Mesenchymal stem cell (in vitro differentiated cells and primary cell): ENCODE data around the gene CLEC20A.

Source experiments
- DNase-seq: peaks from one replicate; pipeline ENCODE4 v3.0.0-alpha.2; 2013
- H2AFZ ChIP-seq: one replicate; pipeline ENCODE4 v1.6.1; 2013; ENCODE audit warnings: low read depth, mild to moderate bottlenecking, control low read depth, inconsistent platforms, low read length, moderate library complexity
- H2AK5ac ChIP-seq: 2 replicates; pipeline ENCODE4 v1.6.1; 2013; ENCODE audit warnings: low read length, moderate library complexity, mild to moderate bottlenecking, inconsistent platforms; ENCODE audit not compliant: severe bottlenecking
- H2BK120ac ChIP-seq: one replicate; pipeline ENCODE4 v1.6.1; 2013; ENCODE audit warnings: low read depth, mild to moderate bottlenecking, inconsistent platforms, low read length, moderate library complexity
- H2BK12ac ChIP-seq, 2 experiments: one replicate each; pipeline ENCODE4 v1.6.1; 2013; ENCODE audit warnings: inconsistent platforms in 2 of 2, low read length in 2 of 2, mild to moderate bottlenecking in 2 of 2, moderate library complexity in 2 of 2, control low read depth in 1 of 2
- H2BK15ac ChIP-seq: one replicate; pipeline ENCODE4 v1.6.1; 2013; ENCODE audit warnings: mild to moderate bottlenecking, low read depth, inconsistent platforms; ENCODE audit not compliant: poor library complexity, severe bottlenecking
- H2BK5ac ChIP-seq: 2 replicates; pipeline ENCODE4 v1.6.1; 2013; ENCODE audit warnings: low read depth, mild to moderate bottlenecking, low read length, control low read depth, inconsistent platforms; ENCODE audit not compliant: poor library complexity, severe bottlenecking
- H3K14ac ChIP-seq, 2 experiments: one replicate each; pipeline ENCODE4 v1.6.1; 2013; ENCODE audit warnings: inconsistent platforms in 2 of 2, low read length in 2 of 2, control low read depth in 1 of 2, mild to moderate bottlenecking in 1 of 2, moderate library complexity in 1 of 2
- H3K18ac ChIP-seq, 2 experiments: one replicate each; pipeline ENCODE4 v1.6.1; 2013; ENCODE audit warnings: inconsistent platforms in 2 of 2, low read length in 2 of 2, control low read depth in 1 of 2, low read depth in 1 of 2, mild to moderate bottlenecking in 1 of 2
- H3K23ac ChIP-seq, 2 experiments: one replicate each; pipeline ENCODE4 v1.6.1; 2013; ENCODE audit warnings: inconsistent platforms in 2 of 2, low read length in 2 of 2, mild to moderate bottlenecking in 2 of 2, moderate library complexity in 2 of 2, control low read depth in 1 of 2
- H3K27ac ChIP-seq: 2 replicates; pipeline ENCODE4 v1.5.1; 2013; ENCODE audit warnings: mild to moderate bottlenecking, moderate library complexity, low read length, control low read depth, inconsistent platforms; ENCODE audit not compliant: poor library complexity, severe bottlenecking
- H3K27me3 ChIP-seq, 2 experiments: 2 replicates each; pipeline versions ENCODE4 v1.6.1 to v1.7.0; 2013; ENCODE audit warnings: low read length in 2 of 2, mild to moderate bottlenecking in 2 of 2, moderate library complexity in 2 of 2, control low read depth in 1 of 2, inconsistent platforms in 1 of 2; ENCODE audit not compliant: control insufficient read depth in 1 of 2, insufficient read depth in 1 of 2
- H3K36me3 ChIP-seq, 2 experiments: 2 replicates each; pipeline versions ENCODE4 v1.6.1 to v1.7.0; 2013; ENCODE audit warnings: low read length in 2 of 2, control low read depth in 1 of 2, inconsistent platforms in 1 of 2, low read depth in 1 of 2, mild to moderate bottlenecking in 1 of 2; ENCODE audit not compliant: insufficient read depth in 2 of 2, control insufficient read depth in 1 of 2
- H3K4ac ChIP-seq, 2 experiments: one replicate each; pipeline ENCODE4 v1.6.1; 2013; ENCODE audit warnings: inconsistent platforms in 2 of 2, low read length in 2 of 2, mild to moderate bottlenecking in 2 of 2, moderate library complexity in 2 of 2, control low read depth in 1 of 2, low read depth in 1 of 2
- H3K4me1 ChIP-seq: 2 replicates; pipeline ENCODE4 v1.6.1; 2013; ENCODE audit warnings: low read depth, low read length, control low read depth; ENCODE audit not compliant: control insufficient read depth, insufficient read depth
- H3K4me2 ChIP-seq: 2 replicates; pipeline ENCODE4 v1.6.1; 2013; ENCODE audit warnings: low read length, mild to moderate bottlenecking, inconsistent platforms; ENCODE audit not compliant: poor library complexity, severe bottlenecking
- H3K4me3 ChIP-seq, 2 experiments: 2 replicates each; pipeline versions ENCODE4 v1.5.1 to v1.7.0; 2013; ENCODE audit warnings: low read length in 2 of 2, mild to moderate bottlenecking in 2 of 2, control low read depth in 1 of 2, low read depth in 1 of 2; ENCODE audit not compliant: insufficient read depth in 1 of 2
- H3K79me1 ChIP-seq: replicated peaks from 2 replicates; pipeline ENCODE4 v1.6.1; 2013; ENCODE audit warnings: mild to moderate bottlenecking, control low read depth, low read length, inconsistent platforms; ENCODE audit not compliant: poor library complexity, severe bottlenecking
- H3K9ac ChIP-seq: 2 replicates; pipeline ENCODE4 v1.7.0; 2013; ENCODE audit warnings: mild to moderate bottlenecking, low read length, moderate library complexity
- H3K9me3 ChIP-seq: 2 replicates; pipeline ENCODE4 v1.7.0; 2013; ENCODE audit warnings: mild to moderate bottlenecking, low read length; ENCODE audit not compliant: control insufficient read depth
- H4K8ac ChIP-seq: one replicate; pipeline ENCODE4 v1.6.1; 2013; ENCODE audit warnings: inconsistent platforms, mild to moderate bottlenecking, low read length, moderate library complexity
- H4K91ac ChIP-seq: one replicate; pipeline ENCODE4 v1.6.1; 2013; ENCODE audit warnings: mild to moderate bottlenecking, low read length, inconsistent platforms
- WGBS: methylation state at CpG from one replicate; pipeline ENCODE4 v1.1.7; 2013; ENCODE audit warnings: mixed read lengths; 5-methylcytosine and 5-hydroxymethylcytosine counted together

The CLEC20A gene

DNA sequence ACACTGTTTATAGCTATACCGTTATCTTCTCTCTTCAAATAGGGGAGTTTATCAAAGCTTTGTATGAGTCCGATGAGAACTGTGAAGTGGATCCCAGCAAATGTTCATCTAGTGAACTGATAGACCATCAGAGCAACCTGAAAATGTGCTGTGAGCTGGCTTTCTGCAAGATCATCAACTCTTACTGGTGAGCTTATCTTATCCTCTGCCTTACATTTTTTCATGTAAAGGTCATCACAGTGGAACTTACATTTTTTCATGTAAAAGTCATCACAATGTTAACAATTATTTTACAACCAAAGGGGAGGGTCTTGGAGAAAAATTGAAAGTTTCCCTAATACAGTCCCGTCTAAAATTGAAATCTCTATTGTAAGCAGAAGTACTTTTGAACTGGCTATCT lies 45.2 kb downstream of the CLEC20A start:
- Histone ChIP-seq H2BK120ac (no peak overlapping the region), H3K9ac (no peak overlapping the region), H3K4me2 (no peak overlapping the region), H3K27ac (peak overlapping the region; percentile 10), H2BK15ac (no peak overlapping the region), H4K91ac (no peak overlapping the region), H3K79me1 (peaks cover 2% of the 10 kb centered on the region), H3K4me3 (no peak overlapping the region), H2BK5ac (no peak overlapping the region), H4K8ac (no peak overlapping the region), H3K14ac (no peak overlapping the region), H3K27me3 (no peaks in the 10 kb centered on the region), H3K4me1 (no peaks in the 10 kb centered on the region), H3K4ac (no peak overlapping the region), H3K23ac (no peak overlapping the region), H3K36me3 (peaks cover 7 to 71% of the 10 kb centered on the region in 2 experiments), H2AFZ (no peak overlapping the region), H2AK5ac (no peak overlapping the region), H3K18ac (no peak overlapping the region), H2BK12ac (no peak overlapping the region), H3K9me3 (no peaks in the 10 kb centered on the region)
- peak; percentile 16 for DNase-seq
- 50% methylated on average over 1 of the region's 3 CpGs for WGBS

DNA sequence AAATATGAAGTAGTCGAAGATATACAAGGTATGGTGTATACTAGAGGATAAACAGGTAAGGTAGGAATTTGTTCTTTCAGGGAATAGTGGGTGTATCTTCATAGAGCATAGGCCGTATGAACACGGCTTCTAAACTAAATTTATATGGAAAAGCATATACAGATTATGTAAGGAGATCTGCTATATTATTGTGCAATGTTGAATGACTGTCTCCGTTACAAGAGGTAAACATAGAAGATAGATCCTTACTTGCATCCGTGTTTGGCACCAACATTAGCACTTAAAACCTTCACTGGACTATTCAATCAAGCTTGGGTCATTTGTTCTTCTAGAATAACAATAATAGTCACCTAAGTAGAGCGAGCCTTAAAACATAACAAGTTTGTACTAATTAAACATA lies 45.9 kb downstream of the CLEC20A start:
- no peak overlapping the region for H3K9ac ChIP-seq
- H3K23ac ChIP-seq, result no peak overlapping the region
- no peak overlapping the region for H3K27ac ChIP-seq
- H3K4me1 ChIP-seq, result no peaks in the 10 kb centered on the region
- no peak overlapping the region for H2AFZ ChIP-seq
- no peak overlapping the region for H3K14ac ChIP-seq
- no peak overlapping the region for H3K4me2 ChIP-seq
- no peak for DNase-seq
- no peak overlapping the region for H2BK120ac ChIP-seq
- no peaks in the 10 kb centered on the region for H3K27me3 ChIP-seq
- no peak overlapping the region for H4K91ac ChIP-seq
- peaks cover 4 to 71% of the 10 kb centered on the region in 2 experiments for H3K36me3 ChIP-seq
- H4K8ac ChIP-seq, result no peak overlapping the region
- H3K9me3 ChIP-seq, result no peaks in the 10 kb centered on the region
- H2BK15ac ChIP-seq, result no peak overlapping the region
- no peak overlapping the region for H3K18ac ChIP-seq
- peaks cover 3% of the 10 kb centered on the region for H3K79me1 ChIP-seq
- no peak overlapping the region for H3K4me3 ChIP-seq
- WGBS, result 71% methylated on average over 4 of the region's 6 CpGs
- H2BK5ac ChIP-seq, result no peak overlapping the region
- no peak overlapping the region for H2AK5ac ChIP-seq
- H2BK12ac ChIP-seq, result no peak overlapping the region
- H3K4ac ChIP-seq, result no peak overlapping the region

DNA sequence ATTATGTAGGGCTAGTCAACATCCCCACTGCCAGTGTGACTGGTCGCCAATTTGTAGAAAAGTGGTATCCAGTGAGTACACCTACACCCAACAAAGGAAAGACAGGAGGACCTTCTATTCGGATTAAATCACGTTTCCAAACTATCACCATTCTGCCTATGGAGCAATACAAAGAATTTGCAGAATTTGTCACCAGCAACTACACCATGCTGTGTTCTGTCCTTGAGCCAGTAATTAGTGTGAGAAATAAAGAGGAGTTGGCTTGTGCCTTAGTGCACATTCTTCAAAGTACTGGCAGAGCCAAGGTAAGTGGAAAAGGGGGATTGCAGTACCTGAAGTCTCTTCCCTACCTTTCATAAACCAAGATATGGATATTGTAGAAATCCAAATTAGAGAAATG lies 53.8 kb downstream of the CLEC20A start:
- Histone ChIP-seq H3K4me1 (no peaks in the 10 kb centered on the region), H2BK120ac (no peak overlapping the region), H2BK5ac (no peak overlapping the region), H4K8ac (no peak overlapping the region), H3K9ac (no peak overlapping the region), H4K91ac (no peak overlapping the region), H3K36me3 (peaks cover 12 to 81% of the 10 kb centered on the region in 2 experiments), H2AK5ac (no peak overlapping the region), H2BK15ac (no peak overlapping the region), H3K18ac (no peak overlapping the region), H2BK12ac (no peak overlapping the region), H3K4me2 (no peak overlapping the region), H3K27me3 (no peaks in the 10 kb centered on the region), H3K14ac (no peak overlapping the region), H3K27ac (no peak overlapping the region), H3K4ac (no peak overlapping the region), H2AFZ (no peak overlapping the region), H3K9me3 (no peaks in the 10 kb centered on the region), H3K4me3 (no peak overlapping the region), H3K79me1 (peaks cover 5% of the 10 kb centered on the region), H3K23ac (no peak overlapping the region)
- no peak for DNase-seq
- WGBS, result 100% methylated on average over 2 of the region's 3 CpGs

DNA sequence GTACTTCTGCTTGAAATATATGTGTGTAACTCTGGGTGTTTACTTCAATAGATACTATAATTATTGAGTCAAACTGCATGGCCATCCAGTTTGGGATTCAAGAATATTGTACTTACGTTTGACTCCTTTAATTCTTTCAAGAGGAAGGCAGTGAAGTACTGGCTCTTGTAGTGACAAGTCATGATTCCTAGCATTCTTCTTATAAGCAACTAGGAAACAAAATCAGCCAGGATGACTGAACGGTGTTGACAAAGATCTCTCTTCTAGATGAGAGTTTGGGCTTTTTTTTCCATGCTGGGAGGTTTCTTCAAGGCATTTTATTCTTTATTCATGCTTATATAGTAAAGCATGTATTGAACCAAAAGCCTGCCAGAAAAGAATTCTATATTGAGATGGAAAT lies 58.3 kb downstream of the CLEC20A start:
- DNase-seq, result peak; percentile 24
- H3K9ac ChIP-seq, result no peak overlapping the region
- no peak overlapping the region for H3K4ac ChIP-seq
- no peak overlapping the region for H2BK120ac ChIP-seq
- no peak overlapping the region for H2BK12ac ChIP-seq
- H4K91ac ChIP-seq, result no peak overlapping the region
- H3K23ac ChIP-seq, result no peak overlapping the region
- no peak overlapping the region for H3K18ac ChIP-seq
- no peak overlapping the region for H3K4me2 ChIP-seq
- no peak overlapping the region for H2BK5ac ChIP-seq
- no peak overlapping the region for H3K4me3 ChIP-seq
- peaks cover 7% of the 10 kb centered on the region for H3K79me1 ChIP-seq
- no peak overlapping the region for H4K8ac ChIP-seq
- no peaks in the 10 kb centered on the region for H3K4me1 ChIP-seq
- H2AFZ ChIP-seq, result no peak overlapping the region
- 71% methylated on average over 1 of the region's 2 CpGs for WGBS
- no peaks in the 10 kb centered on the region for H3K27me3 ChIP-seq
- no peak overlapping the region for H2AK5ac ChIP-seq
- H3K9me3 ChIP-seq, result no peaks in the 10 kb centered on the region
- no peak overlapping the region for H2BK15ac ChIP-seq
- H3K14ac ChIP-seq, result no peak overlapping the region
- peaks cover 7 to 43% of the 10 kb centered on the region in 2 experiments for H3K36me3 ChIP-seq
- no peak overlapping the region for H3K27ac ChIP-seq
